HCT116 (cell line): Measurements from ENCODE around the gene GAPDH.

Experiments used
- ELF1 ChIP-seq: IDR thresholded peaks from 2 replicates; pipeline ENCODE4 v1.6.1; 2012; ENCODE audit warnings: low read depth, borderline replicate concordance
- EZH2 ChIP-seq: fragments of 200-600 bp; sonication (generic); IDR thresholded peaks from 2 replicates; pipeline ENCODE4 v1.6.1; 2017; ENCODE audit warnings: antibody characterized with exemption, mixed run types
- JUND ChIP-seq: IDR thresholded peaks from 2 replicates; pipeline ENCODE4 v1.6.1; 2012
- POLR2A ChIP-seq: IDR thresholded peaks from 2 replicates; pipeline ENCODE4 v1.7.0; 2011; ENCODE audit warnings: borderline replicate concordance; ENCODE audit not compliant: insufficient read depth, insufficient read length; ENCODE audit errors: extremely low read depth
- POLR2AphosphoS5 ChIP-seq: IDR thresholded peaks from 2 replicates; pipeline ENCODE4 v1.6.1; 2011; ENCODE audit warnings: mild to moderate bottlenecking, low read depth, low read length, moderate library complexity
- SP1 ChIP-seq: IDR thresholded peaks from 2 replicates; pipeline ENCODE4 v1.6.1; 2012; ENCODE audit warnings: low read depth
- YY1 ChIP-seq: IDR thresholded peaks from 2 replicates; pipeline ENCODE4 v1.6.1; 2011; ENCODE audit warnings: low read length, low read depth, moderate library complexity, mild to moderate bottlenecking; ENCODE audit not compliant: insufficient replicate concordance; ENCODE audit errors: extremely low read depth
- TF ChIP-seq, protein P1 (sequence below): IDR thresholded peaks from 2 replicates; pipeline ENCODE4 v1.6.1; 2012
- TF ChIP-seq, protein P2 (sequence below), 3 experiments: fragments of 200-600 bp in 1 of 3; sonication (generic) in 1 of 3; IDR thresholded peaks in 2 of 3; conservative IDR thresholded peaks in 1 of 3; 2 replicates each; pipeline ENCODE4 v1.5.1; 2012 to 2017; ENCODE audit warnings: low read depth in 2 of 3, low read length in 2 of 3, antibody characterized with exemption in 1 of 3, borderline replicate concordance in 1 of 3, control low read depth in 1 of 3, mild to moderate bottlenecking in 1 of 3, mixed read lengths in 1 of 3, mixed run types in 1 of 3, moderate library complexity in 1 of 3; ENCODE audit not compliant: insufficient read depth in 1 of 3
- TF ChIP-seq, protein P3 (sequence below): IDR thresholded peaks from 2 replicates; pipeline ENCODE4 v1.6.1; 2011; ENCODE audit warnings: mild to moderate bottlenecking, low read length, moderate library complexity; ENCODE audit not compliant: insufficient replicate concordance; ENCODE audit errors: extremely low read depth
- TF ChIP-seq, protein P4 (sequence below): IDR thresholded peaks from 2 replicates; pipeline ENCODE4 v1.6.1; 2012; ENCODE audit warnings: low read depth
- TF ChIP-seq, protein P5 (sequence below): IDR thresholded peaks from 2 replicates; pipeline ENCODE4 v1.6.1; 2012

DNA sequence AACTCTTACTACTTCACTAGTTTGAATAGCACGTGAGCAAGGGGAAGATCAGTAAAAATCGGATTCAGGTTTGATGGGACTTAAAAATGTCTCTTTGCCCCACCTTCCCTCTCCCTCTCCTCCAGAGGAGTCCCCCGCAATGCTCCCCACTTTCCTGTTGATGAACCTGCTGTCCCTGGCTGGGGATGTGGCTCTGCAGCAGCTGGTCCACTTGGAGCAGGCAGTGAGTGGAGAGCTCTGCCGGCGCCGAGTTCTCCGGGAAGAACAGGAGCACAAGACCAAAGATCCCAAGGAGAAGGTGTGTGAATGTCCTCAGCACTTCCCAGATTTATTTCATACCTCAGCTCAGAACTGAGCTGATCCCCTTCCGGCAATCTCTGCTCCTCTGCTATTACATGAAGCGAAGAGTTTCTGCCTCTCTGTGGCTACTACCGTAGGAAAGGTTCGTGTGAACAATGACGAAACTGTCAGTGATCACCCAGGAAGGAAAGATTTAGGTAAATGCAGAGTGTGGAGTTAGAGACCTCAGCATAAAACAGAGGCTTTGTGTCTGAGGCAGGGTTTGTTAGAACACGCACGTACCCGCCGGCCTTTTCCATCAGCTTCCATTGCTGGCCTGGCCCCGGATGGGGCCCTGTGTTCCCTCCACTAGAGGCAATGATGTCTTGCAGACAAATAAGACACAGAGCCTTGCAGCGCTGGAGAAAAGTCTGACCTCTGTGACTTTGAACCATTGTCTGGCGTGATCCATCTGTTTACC is 7.4 kb upstream of the GAPDH start:
- TF ChIP-seq, protein P1, sequence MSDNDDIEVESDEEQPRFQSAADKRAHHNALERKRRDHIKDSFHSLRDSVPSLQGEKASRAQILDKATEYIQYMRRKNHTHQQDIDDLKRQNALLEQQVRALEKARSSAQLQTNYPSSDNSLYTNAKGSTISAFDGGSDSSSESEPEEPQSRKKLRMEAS = no peak
- TF ChIP-seq POLR2AphosphoS5 (no peak), JUND (no peak), POLR2A (no peak), ELF1 (no peak), YY1 (no peak), SP1 (no peak), EZH2 (no peak)
- TF ChIP-seq, protein P2, sequence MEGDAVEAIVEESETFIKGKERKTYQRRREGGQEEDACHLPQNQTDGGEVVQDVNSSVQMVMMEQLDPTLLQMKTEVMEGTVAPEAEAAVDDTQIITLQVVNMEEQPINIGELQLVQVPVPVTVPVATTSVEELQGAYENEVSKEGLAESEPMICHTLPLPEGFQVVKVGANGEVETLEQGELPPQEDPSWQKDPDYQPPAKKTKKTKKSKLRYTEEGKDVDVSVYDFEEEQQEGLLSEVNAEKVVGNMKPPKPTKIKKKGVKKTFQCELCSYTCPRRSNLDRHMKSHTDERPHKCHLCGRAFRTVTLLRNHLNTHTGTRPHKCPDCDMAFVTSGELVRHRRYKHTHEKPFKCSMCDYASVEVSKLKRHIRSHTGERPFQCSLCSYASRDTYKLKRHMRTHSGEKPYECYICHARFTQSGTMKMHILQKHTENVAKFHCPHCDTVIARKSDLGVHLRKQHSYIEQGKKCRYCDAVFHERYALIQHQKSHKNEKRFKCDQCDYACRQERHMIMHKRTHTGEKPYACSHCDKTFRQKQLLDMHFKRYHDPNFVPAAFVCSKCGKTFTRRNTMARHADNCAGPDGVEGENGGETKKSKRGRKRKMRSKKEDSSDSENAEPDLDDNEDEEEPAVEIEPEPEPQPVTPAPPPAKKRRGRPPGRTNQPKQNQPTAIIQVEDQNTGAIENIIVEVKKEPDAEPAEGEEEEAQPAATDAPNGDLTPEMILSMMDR (IDR thresholded peaks at IDR 0.05 in 2 of 3, conservative IDR thresholded peaks at IDR 0.05 in 1 of 3; ENCODE audit: borderline replicate concordance in 1 of 3, insufficient read depth in 1 of 3, low read depth in 2 of 3, low read length in 2 of 3) = no peak
- TF ChIP-seq, protein P3, sequence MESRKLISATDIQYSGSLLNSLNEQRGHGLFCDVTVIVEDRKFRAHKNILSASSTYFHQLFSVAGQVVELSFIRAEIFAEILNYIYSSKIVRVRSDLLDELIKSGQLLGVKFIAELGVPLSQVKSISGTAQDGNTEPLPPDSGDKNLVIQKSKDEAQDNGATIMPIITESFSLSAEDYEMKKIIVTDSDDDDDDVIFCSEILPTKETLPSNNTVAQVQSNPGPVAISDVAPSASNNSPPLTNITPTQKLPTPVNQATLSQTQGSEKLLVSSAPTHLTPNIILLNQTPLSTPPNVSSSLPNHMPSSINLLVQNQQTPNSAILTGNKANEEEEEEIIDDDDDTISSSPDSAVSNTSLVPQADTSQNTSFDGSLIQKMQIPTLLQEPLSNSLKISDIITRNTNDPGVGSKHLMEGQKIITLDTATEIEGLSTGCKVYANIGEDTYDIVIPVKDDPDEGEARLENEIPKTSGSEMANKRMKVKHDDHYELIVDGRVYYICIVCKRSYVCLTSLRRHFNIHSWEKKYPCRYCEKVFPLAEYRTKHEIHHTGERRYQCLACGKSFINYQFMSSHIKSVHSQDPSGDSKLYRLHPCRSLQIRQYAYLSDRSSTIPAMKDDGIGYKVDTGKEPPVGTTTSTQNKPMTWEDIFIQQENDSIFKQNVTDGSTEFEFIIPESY = no peak
- TF ChIP-seq, protein P4, sequence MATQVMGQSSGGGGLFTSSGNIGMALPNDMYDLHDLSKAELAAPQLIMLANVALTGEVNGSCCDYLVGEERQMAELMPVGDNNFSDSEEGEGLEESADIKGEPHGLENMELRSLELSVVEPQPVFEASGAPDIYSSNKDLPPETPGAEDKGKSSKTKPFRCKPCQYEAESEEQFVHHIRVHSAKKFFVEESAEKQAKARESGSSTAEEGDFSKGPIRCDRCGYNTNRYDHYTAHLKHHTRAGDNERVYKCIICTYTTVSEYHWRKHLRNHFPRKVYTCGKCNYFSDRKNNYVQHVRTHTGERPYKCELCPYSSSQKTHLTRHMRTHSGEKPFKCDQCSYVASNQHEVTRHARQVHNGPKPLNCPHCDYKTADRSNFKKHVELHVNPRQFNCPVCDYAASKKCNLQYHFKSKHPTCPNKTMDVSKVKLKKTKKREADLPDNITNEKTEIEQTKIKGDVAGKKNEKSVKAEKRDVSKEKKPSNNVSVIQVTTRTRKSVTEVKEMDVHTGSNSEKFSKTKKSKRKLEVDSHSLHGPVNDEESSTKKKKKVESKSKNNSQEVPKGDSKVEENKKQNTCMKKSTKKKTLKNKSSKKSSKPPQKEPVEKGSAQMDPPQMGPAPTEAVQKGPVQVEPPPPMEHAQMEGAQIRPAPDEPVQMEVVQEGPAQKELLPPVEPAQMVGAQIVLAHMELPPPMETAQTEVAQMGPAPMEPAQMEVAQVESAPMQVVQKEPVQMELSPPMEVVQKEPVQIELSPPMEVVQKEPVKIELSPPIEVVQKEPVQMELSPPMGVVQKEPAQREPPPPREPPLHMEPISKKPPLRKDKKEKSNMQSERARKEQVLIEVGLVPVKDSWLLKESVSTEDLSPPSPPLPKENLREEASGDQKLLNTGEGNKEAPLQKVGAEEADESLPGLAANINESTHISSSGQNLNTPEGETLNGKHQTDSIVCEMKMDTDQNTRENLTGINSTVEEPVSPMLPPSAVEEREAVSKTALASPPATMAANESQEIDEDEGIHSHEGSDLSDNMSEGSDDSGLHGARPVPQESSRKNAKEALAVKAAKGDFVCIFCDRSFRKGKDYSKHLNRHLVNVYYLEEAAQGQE = no peak
- TF ChIP-seq, protein P5, sequence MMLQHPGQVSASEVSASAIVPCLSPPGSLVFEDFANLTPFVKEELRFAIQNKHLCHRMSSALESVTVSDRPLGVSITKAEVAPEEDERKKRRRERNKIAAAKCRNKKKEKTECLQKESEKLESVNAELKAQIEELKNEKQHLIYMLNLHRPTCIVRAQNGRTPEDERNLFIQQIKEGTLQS = no peak
